CD4-positive, alpha-beta T cell treated with Interleukin-10 for 1 hour (primary cell): Measurements from ENCODE around the gene WNT11.

Source experiments
- DNase-seq: peaks from one replicate; pipeline ENCODE4 v3.0.0-alpha.2; 2020

The WNT11 gene

GRCh38 chr11:76151556-76152085 is 54.7 kb downstream of the WNT11 start:
- DNase-seq = no peak

GRCh38 chr11:76150141-76150540 is 56.2 kb downstream of the WNT11 start:
- no peak for DNase-seq

GRCh38 chr11:76149713-76150112 is 56.6 kb downstream of the WNT11 start:
- no peak for DNase-seq

GRCh38 chr11:76148941-76149613 is 57.2 kb downstream of the WNT11 start:
- no peak for DNase-seq

GRCh38 chr11:76148231-76148630 is 58.1 kb downstream of the WNT11 start:
- DNase-seq = no peak

GRCh38 chr11:76147106-76147740 is 59.1 kb downstream of the WNT11 start:
- no peak for DNase-seq

- DNase-seq = no peak
Observed at GRCh38 chr11:76143274-76143673, 63.0 kb downstream of the WNT11 start.

- no peak for DNase-seq
Observed at GRCh38 chr11:76141901-76142588, 64.3 kb downstream of the WNT11 start.

- no peak for DNase-seq
Observed at GRCh38 chr11:76140912-76141574, 65.3 kb downstream of the WNT11 start.

- no peak for DNase-seq
Observed at GRCh38 chr11:76139314-76139713, 67.0 kb downstream of the WNT11 start.
